Measurements from ENCODE around the gene VPS13D.
A peak's percentile ranks its signal among the peaks of the same experiment; 100 is the strongest.

VPS13D gene

DNA sequence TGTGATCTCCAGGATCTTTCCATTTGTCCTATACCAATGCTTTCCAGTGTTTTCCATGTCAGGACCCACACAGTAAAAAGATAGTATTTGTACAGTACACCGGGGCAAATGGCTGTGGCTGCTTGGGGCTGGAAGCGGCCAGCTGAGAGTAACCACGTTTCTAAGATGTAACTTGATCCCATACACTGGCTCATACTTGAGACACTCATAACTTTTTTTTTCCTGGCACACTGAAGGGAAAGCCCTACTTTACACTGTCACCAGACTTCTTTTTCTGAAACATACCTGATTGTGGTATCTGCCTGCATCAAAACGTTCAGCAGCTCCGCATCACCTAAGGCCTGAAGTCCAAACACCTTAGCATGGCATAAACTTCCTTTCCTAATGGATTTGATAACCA, 21.6 kb downstream of the VPS13D start:
- H3K4me1 ChIP-seq (ENCODE audit: insufficient read depth, insufficient read length) = no peaks in the 10 kb centered on the region
- TF ChIP-seq YY1 (IDR thresholded peaks at IDR 0.05; ENCODE audit: insufficient read depth, insufficient read length) (no peak), ZNF274 (IDR thresholded peaks at IDR 0.05; ENCODE audit: low read depth, low read length) (no peak), SUZ12 (IDR thresholded peaks at IDR 0.05; ENCODE audit: extremely low read depth, insufficient read depth, insufficient read length) (no peak)
- no peak overlapping the region for H3K4me3 ChIP-seq (ENCODE audit: insufficient read length, low read depth)
- no peak overlapping the region for H3K9ac ChIP-seq (ENCODE audit: insufficient read length, low read depth)
- no peak for DNase-seq (ENCODE audit: low read depth, low spot score)
- H3K9me3 ChIP-seq (ENCODE audit: insufficient read depth, low read length) = no peaks in the 10 kb centered on the region
- peaks cover 43% of the 10 kb centered on the region for H3K36me3 ChIP-seq (ENCODE audit: insufficient read depth, insufficient read length, low read length)
- H3K27me3 ChIP-seq (ENCODE audit: insufficient read depth, insufficient read length) = no peaks in the 10 kb centered on the region

DNA sequence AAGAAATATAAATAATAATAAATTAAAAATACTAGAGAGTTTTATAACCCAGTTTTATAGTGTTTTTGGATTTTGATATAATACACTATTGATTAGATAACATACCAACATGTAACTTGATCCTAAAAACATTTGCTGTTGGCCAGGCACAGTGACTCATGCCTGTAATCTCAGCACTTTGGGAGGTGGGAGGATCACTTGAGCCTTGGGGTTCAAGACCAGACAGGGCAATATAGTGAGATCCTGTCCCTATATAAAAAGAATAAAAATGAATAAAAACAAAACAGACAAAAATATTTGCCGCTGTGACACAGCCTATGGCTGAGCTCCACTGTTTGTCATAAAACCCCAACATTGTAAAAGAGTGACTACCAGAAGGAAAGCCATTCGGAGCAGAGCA, 26.1 kb downstream of the VPS13D start:
- Histone ChIP-seq H3K9me3 (ENCODE audit: insufficient read depth, low read length) (no peaks in the 10 kb centered on the region), H3K36me3 (ENCODE audit: insufficient read depth, insufficient read length, low read length) (peaks cover 59% of the 10 kb centered on the region)

DNA sequence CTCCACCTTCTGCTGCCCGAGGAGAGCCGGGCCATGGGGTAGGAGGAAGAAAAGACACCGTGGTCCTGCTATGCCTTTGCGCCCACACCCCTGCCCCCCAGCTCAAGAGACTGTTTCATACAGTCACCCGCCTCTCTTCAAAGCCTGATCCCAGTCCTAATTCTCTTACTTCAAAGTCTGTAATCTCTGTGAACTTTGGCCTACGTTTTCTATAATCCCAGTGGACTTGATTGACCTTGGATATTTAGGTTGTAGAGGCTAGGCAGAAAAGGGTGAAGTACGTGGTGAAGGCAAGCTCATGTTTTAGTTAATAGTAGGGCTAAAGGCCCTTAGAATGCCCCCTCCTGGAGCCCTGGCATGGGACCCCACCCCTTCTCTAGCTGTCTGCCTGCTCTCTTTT, 28.4 kb downstream of the VPS13D start:
- TF ChIP-seq YY1 (IDR thresholded peaks at IDR 0.05; ENCODE audit: insufficient read depth, insufficient read length) (no peak), ZNF274 (IDR thresholded peaks at IDR 0.05; ENCODE audit: low read depth, low read length) (no peak), SUZ12 (IDR thresholded peaks at IDR 0.05; ENCODE audit: extremely low read depth, insufficient read depth, insufficient read length) (no peak)
- DNase-seq (ENCODE audit: low read depth, low spot score) = no peak
- no peaks in the 10 kb centered on the region for H3K9me3 ChIP-seq (ENCODE audit: insufficient read depth, low read length)
- no peaks in the 10 kb centered on the region for H3K27me3 ChIP-seq (ENCODE audit: insufficient read depth, insufficient read length)
- peaks cover 66% of the 10 kb centered on the region for H3K36me3 ChIP-seq (ENCODE audit: insufficient read depth, insufficient read length, low read length)
- no peak overlapping the region for H3K9ac ChIP-seq (ENCODE audit: insufficient read length, low read depth)
- no peaks in the 10 kb centered on the region for H3K4me1 ChIP-seq (ENCODE audit: insufficient read depth, insufficient read length)
- no peak overlapping the region for H3K4me3 ChIP-seq (ENCODE audit: insufficient read length, low read depth)

More for the DNA sequence above, 26.1 kb downstream of the VPS13D start:
- no peaks in the 10 kb centered on the region for H3K27me3 ChIP-seq (ENCODE audit: insufficient read depth, insufficient read length)
- no peak overlapping the region for H3K9ac ChIP-seq (ENCODE audit: insufficient read length, low read depth)
- TF ChIP-seq SUZ12 (IDR thresholded peaks at IDR 0.05; ENCODE audit: extremely low read depth, insufficient read depth, insufficient read length) = no peak
- TF ChIP-seq YY1 (IDR thresholded peaks at IDR 0.05; ENCODE audit: insufficient read depth, insufficient read length) = no peak
- no peak for TF ChIP-seq ZNF274 (IDR thresholded peaks at IDR 0.05; ENCODE audit: low read depth, low read length)
- no peak for DNase-seq (ENCODE audit: low read depth, low spot score)
- H3K4me1 ChIP-seq (ENCODE audit: insufficient read depth, insufficient read length) = no peaks in the 10 kb centered on the region
- H3K4me3 ChIP-seq (ENCODE audit: insufficient read length, low read depth) = no peak overlapping the region

DNA sequence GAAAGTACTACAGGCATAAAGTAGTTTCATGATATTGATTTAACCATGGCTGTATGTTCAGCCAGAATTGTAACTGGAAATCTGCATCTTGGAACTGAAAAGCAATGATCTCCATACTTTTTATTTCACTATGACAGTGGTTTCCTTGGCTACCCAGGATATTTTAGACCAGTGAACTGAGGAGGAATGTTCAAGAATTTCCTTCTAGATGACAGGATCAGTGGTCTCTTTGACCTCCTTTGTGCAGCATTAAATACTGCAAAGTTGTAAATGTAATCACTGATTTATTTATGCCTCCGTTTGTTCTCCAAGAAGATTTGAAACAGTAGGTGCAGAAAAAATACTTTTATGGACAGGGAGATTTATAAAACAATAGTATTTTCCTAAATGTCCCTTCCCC, 39.5 kb downstream of the VPS13D start:
- TF ChIP-seq ZNF274 (IDR thresholded peaks at IDR 0.05; ENCODE audit: low read depth, low read length) (no peak), SUZ12 (IDR thresholded peaks at IDR 0.05; ENCODE audit: extremely low read depth, insufficient read depth, insufficient read length) (no peak), YY1 (IDR thresholded peaks at IDR 0.05; ENCODE audit: insufficient read depth, insufficient read length) (no peak)
- H3K9ac ChIP-seq (ENCODE audit: insufficient read length, low read depth) = no peak overlapping the region
- H3K4me3 ChIP-seq (ENCODE audit: insufficient read length, low read depth) = no peak overlapping the region
- no peak for DNase-seq (ENCODE audit: low read depth, low spot score)
- no peaks in the 10 kb centered on the region for H3K27me3 ChIP-seq (ENCODE audit: insufficient read depth, insufficient read length)
- peaks cover 31% of the 10 kb centered on the region for H3K36me3 ChIP-seq (ENCODE audit: insufficient read depth, insufficient read length, low read length)
- H3K9me3 ChIP-seq (ENCODE audit: insufficient read depth, low read length) = no peaks in the 10 kb centered on the region; the same call in 1 of the 2 replicates
- H3K4me1 ChIP-seq (ENCODE audit: insufficient read depth, insufficient read length) = no peaks in the 10 kb centered on the region

DNA sequence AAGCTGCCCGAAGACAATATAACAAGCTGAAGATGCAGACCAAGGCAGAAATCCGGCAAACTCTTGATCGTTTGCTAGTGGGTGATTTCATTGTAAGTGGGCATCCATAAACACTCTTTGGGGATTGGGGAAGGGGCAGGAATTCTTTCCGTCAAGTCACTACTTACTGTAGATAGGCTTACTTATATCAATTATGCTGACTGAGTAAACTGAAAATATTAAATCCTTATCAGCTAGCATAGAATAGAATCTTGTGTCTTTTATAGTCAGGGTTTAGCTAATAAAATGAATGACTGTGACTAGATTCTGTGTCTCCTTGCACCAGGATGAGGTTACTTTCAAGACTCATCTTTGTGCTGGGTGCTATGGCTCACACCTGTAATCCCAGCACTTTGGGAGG, 41.2 kb downstream of the VPS13D start:
- peaks cover 2% of the 10 kb centered on the region for H3K4me1 ChIP-seq (ENCODE audit: insufficient read depth, insufficient read length)
- H3K9ac ChIP-seq (ENCODE audit: insufficient read length, low read depth) = no peak overlapping the region
- H3K9me3 ChIP-seq (ENCODE audit: insufficient read depth, low read length) = no peaks in the 10 kb centered on the region
- no peak overlapping the region for H3K4me3 ChIP-seq (ENCODE audit: insufficient read length, low read depth)
- TF ChIP-seq YY1 (IDR thresholded peaks at IDR 0.05; ENCODE audit: insufficient read depth, insufficient read length) (no peak), ZNF274 (IDR thresholded peaks at IDR 0.05; ENCODE audit: low read depth, low read length) (no peak), SUZ12 (IDR thresholded peaks at IDR 0.05; ENCODE audit: extremely low read depth, insufficient read depth, insufficient read length) (no peak)
- DNase-seq (ENCODE audit: low read depth, low spot score) = no peak
- no peaks in the 10 kb centered on the region for H3K27me3 ChIP-seq (ENCODE audit: insufficient read depth, insufficient read length)
- peaks cover 33% of the 10 kb centered on the region for H3K36me3 ChIP-seq (ENCODE audit: insufficient read depth, insufficient read length, low read length)

DNA sequence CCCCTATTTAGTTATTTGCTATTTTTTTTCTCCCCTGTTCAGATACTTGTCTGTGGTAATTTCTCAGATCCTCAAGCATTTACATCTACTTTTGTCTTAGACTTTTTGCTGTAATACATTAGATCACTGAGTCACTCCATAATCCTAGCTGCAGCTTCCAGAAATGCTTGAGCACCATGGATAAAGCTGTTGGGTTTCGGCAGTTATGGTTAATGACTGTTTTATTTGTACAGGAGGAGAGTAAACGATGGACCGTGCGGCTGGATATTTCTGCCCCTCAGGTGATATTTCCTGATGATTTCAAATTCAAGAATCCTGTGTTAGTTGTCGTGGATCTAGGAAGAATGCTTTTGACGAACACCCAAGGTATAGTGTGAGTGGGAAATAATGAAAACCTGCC, 42.9 kb downstream of the VPS13D start:
- no peak overlapping the region for H3K4me3 ChIP-seq (ENCODE audit: insufficient read length, low read depth)
- H3K4me1 ChIP-seq (ENCODE audit: insufficient read depth, insufficient read length) = peaks cover 3% of the 10 kb centered on the region
- TF ChIP-seq YY1 (IDR thresholded peaks at IDR 0.05; ENCODE audit: insufficient read depth, insufficient read length) = no peak
- TF ChIP-seq SUZ12 (IDR thresholded peaks at IDR 0.05; ENCODE audit: extremely low read depth, insufficient read depth, insufficient read length) = no peak
- TF ChIP-seq ZNF274 (IDR thresholded peaks at IDR 0.05; ENCODE audit: low read depth, low read length) = no peak
- no peak for DNase-seq (ENCODE audit: low read depth, low spot score)
- H3K9me3 ChIP-seq (ENCODE audit: insufficient read depth, low read length) = no peaks in the 10 kb centered on the region
- H3K27me3 ChIP-seq (ENCODE audit: insufficient read depth, insufficient read length) = no peaks in the 10 kb centered on the region
- H3K9ac ChIP-seq (ENCODE audit: insufficient read length, low read depth) = no peak overlapping the region
- H3K36me3 ChIP-seq (ENCODE audit: insufficient read depth, insufficient read length, low read length) = peaks cover 48% of the 10 kb centered on the region

DNA sequence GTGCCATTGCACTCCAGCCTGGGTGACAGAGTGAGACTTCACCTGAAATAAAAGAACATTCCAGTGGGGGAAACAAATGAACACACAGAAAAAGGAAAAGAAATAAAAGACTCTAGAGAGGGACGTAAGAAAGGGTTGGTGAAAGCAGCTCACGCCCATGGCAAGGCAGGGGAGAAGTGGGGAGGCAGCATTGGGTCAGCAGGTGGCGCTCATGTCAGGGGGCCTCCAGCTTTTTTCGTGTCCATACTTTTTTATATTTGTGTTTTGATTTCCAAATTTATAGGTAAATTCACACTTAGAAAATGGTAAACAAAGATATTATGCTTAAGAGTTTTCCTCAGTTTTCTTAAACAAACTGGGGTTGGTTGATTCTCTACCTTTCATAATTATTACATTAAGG, 45.5 kb downstream of the VPS13D start:
- Histone ChIP-seq H3K4me3 (ENCODE audit: insufficient read length, low read depth) (no peak overlapping the region), H3K9me3 (ENCODE audit: insufficient read depth, low read length) (no peaks in the 10 kb centered on the region), H3K4me1 (ENCODE audit: insufficient read depth, insufficient read length) (peaks cover 3% of the 10 kb centered on the region), H3K27me3 (ENCODE audit: insufficient read depth, insufficient read length) (no peaks in the 10 kb centered on the region), H3K9ac (ENCODE audit: insufficient read length, low read depth) (no peak overlapping the region), H3K36me3 (ENCODE audit: insufficient read depth, insufficient read length, low read length) (peaks cover 62% of the 10 kb centered on the region)
- peak; percentile 8 for DNase-seq (ENCODE audit: low read depth, low spot score)
- TF ChIP-seq YY1 (IDR thresholded peaks at IDR 0.05; ENCODE audit: insufficient read depth, insufficient read length) (no peak), ZNF274 (IDR thresholded peaks at IDR 0.05; ENCODE audit: low read depth, low read length) (no peak), SUZ12 (IDR thresholded peaks at IDR 0.05; ENCODE audit: extremely low read depth, insufficient read depth, insufficient read length) (no peak)

Data from NT2/D1 (cell line).